ENCODE data around the gene C17orf67. TPM values are rescaled to one million over a fixed set of nuclear protein-coding genes. Genes with fewer than 3 reads are reported as not detected.

C17orf67 gene
- total and polyA plus RNA-seq, 2 of the 8 experiments (the other 6 are each of a cell fraction or from before 2014, with no cell fraction given) = 0.67 to 2.2 TPM

- TF ChIP-seq CHD7 (IDR thresholded peaks at IDR 0.05; ENCODE audit: insufficient replicate concordance, low read length) (no peak), HDAC6 (IDR thresholded peaks at IDR 0.05; ENCODE audit: low read depth, low read length) (no peak), JUND (IDR thresholded peaks at IDR 0.05; ENCODE audit: low read length) (no peak), ASH2L (IDR thresholded peaks at IDR 0.05; ENCODE audit: low read length) (no peak)
Observed at GRCh38 chr17:56786989-56787482, 46.7 kb downstream of the C17orf67 start (continued).

Measured in H1 (cell line).